GM18907 (cell line): Measurements from ENCODE around the gene SFT2D2.
A peak's percentile ranks its signal among the peaks of the same experiment; 100 is the strongest.

Source experiments
- ATAC-seq: cut with Tn5 transposase; IDR thresholded peaks from one replicate; pipeline ENCODE4 v1.9.1; 2021; ENCODE audit warnings: mild to moderate bottlenecking, moderate library complexity; ENCODE audit not compliant: unreplicated experiment

SFT2D2 gene

DNA sequence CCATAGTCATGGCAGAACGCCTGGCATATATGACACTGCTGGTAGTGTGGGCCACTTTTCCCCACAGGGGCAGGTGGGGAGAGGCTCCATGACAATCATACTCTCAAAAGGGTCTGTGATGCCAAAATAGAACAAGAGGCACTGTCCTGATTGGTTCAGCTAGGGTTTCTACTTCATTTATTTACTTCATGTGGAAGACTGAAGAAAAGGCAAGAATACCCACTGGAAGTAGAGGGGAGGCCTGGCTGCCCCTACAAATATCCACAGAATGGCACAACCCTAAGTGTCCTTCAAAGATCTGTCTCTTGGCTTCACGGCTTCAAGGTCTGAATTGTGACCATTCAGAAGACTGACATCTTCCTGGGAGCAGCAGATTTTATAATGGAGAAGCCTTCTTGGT lies 4.5 kb upstream of the SFT2D2 start:
- no peak for ATAC-seq

GRCh38 chr1:168223261-168223660 lies 2.5 kb upstream of the SFT2D2 start:
- no peak for ATAC-seq

- no peak for ATAC-seq
These were observed 1.9 kb upstream of the SFT2D2 start for GRCh38 chr1:168223681-168224540.

- no peak for ATAC-seq
These were observed 813 bp upstream of the SFT2D2 start for GRCh38 chr1:168224991-168225390.

- ATAC-seq = no peak
These were observed 1.8 kb downstream of the SFT2D2 start for GRCh38 chr1:168227620-168228019.

GRCh38 chr1:168229893-168230292 lies 4.1 kb downstream of the SFT2D2 start:
- ATAC-seq = no peak

- no peak for ATAC-seq
These were observed 4.9 kb downstream of the SFT2D2 start for GRCh38 chr1:168230709-168231108.

DNA sequence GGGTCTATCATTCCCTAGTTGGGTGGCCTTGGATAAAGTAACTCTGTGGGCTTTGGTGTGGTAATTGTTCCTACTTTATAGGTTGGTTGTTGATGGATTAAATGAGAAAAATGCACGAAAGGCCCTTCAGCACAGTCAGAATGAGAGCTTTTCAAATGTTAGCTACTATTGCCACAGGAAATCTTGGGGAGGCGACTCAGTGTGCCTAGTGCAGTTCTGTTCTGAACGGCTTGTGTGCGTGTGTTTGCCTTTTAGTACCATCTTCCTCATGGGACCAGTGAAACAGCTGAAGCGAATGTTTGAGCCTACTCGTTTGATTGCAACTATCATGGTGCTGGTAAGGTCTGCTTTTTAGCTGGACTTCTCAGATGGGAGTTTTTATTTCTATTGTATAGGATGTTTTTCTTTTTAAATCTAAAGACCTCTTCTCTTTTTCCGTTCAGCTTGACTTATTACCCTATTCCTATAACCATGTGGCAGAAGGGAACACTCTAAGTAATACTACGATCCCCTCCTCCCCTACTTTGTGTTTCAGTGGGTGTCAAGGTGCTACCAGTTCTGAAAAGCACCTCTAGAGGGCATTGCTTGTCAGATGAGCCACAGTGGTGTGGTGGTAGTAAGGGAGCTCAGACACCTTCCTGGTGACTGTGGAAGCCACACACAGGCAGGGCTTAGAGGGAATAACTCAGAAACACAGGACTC lies 9.2 kb downstream of the SFT2D2 start:
- peak; percentile 75 for ATAC-seq

GRCh38 chr1:168235548-168235885 lies 9.7 kb downstream of the SFT2D2 start:
- ATAC-seq = no peak

- no peak for ATAC-seq
These were observed 10.1 kb downstream of the SFT2D2 start for GRCh38 chr1:168235937-168236336.

DNA sequence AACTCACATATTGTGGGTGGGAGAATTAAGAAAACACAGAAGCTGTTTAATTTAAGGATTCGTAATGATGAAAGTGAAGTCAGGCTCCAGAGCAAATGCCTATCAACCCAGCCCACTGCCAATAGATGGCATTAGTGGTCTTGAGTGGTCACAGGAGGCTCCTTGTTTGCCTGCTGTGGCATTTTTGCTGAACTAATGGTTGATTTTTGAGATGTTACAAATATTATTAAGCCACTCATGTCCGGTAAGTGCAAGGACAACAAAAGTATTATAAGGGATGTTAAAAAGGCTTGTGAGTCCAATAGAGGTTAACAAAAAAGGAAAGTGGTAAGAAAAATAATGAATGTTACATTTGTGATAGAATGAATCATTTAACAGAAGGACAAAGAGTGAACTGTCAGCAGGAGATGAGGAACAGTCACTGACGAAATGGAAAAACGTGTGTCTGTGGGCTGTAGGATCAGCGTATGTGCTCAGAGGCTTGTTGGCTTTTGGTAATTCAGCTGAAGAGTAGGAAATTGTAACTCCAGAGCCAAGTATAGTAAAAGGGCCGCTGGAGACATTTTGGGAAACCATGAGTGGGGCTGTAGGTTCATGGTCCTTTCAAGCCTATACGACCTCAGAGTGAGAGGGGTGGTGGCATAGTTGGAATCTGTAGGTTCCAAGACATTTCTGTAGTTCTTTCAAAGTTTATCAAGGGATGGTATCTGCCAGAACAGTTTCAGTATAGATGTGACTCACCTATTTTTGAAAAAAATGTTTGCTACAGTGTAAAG lies 11.2 kb downstream of the SFT2D2 start:
- ATAC-seq = no peak

DNA sequence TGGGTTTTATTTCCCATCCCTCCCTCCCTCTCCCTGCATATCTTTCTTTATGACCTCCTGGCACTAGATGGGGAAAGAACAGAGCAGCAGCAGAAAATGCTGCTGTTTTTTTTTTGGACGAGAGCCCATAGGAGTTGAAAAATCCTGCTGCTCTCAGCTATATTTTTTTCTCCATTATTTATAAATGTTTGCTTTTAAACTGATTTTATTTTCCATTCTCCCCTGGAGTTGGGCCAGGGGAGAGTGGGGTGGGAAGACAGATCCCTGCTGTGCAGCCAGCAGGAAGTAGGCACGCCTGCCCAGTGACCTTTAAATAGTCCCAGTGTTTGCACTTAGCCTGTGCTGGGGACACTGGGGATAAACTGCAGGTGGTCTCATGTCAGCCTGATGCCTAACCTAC lies 17.4 kb downstream of the SFT2D2 start:
- no peak for ATAC-seq

- ATAC-seq = no peak
These were observed 17.9 kb downstream of the SFT2D2 start for GRCh38 chr1:168243636-168244212.

DNA sequence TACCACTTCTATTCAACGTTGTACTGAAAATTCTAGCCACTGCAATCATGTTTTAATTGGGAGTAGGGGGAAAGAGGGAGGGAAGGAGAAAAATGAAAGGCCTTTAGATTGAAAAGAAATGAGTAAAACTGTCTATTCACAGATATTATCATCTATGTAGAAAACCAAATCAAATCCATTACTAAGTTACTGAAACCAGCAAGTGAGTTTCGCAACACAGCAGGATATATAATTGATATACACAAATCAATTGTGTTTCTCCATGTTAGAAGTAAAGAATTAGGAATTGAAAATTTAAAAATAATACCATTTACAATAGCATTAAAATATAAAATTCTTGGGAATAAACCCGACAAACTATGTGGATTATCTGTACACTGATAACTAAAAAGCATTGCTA lies 19.2 kb downstream of the SFT2D2 start:
- no peak for ATAC-seq

DNA sequence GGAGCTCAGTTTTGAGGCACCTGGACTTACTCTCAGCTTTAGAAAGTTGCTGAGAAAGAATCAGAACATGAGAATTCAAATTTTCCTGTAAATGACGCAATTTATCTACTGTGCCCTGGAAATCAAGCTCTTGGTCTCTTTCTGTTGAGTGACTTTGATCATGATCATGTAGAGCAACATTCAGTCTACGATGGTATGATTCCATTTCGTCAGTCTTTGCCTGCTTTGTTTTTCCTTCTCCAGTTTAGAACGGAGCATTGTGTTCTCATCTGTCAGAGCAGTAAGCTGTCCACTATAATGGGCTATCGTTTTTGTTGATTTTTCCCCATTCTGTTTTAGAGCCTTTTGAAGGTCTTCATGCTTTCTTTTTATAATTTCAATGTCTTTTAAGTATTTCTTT lies 20.7 kb downstream of the SFT2D2 start:
- ATAC-seq = no peak

DNA sequence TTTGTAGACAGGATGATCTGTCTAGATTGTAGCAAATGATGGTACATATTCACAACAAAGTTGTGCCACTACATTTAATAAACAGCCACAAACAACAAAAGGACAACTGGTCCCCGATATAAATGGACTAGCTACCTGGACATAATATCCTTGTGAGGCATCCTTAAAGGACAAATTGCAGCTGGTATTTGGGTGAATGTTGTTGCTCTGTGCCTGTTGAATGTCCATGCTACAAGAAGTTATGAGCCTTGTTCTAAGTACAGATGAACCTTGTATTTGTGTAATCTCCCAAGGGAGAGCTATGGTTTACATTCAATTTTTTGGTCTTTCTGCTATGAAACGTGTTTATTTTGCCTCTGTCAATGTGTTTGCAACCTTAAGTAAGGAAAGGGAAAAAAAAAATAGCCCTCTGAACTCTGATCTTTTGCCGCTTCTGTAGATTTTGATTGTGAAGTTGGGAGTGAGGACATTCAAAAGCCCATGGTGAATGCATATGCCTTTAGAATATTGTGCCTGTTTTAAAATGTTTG lies 26.5 kb downstream of the SFT2D2 start:
- ATAC-seq = no peak

DNA sequence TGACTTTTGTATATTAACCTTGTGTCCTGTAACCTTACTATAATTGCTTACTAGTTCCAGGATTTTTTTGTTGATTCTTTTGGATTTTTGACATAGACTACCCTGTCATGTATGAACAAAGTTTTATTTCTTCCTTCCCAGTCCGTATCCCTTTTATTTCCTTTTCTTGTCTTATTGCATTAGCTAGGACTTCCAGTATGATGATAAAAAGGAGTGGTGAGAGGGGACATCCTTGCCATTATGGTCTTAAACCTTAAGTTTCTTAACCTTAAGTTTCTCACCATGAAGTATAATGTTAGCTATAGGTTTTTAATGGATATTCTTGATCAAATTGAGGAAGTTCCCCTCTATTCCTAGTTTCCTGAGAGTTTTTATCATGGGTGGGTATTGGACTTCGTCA lies 30.4 kb downstream of the SFT2D2 start:
- no peak for ATAC-seq

DNA sequence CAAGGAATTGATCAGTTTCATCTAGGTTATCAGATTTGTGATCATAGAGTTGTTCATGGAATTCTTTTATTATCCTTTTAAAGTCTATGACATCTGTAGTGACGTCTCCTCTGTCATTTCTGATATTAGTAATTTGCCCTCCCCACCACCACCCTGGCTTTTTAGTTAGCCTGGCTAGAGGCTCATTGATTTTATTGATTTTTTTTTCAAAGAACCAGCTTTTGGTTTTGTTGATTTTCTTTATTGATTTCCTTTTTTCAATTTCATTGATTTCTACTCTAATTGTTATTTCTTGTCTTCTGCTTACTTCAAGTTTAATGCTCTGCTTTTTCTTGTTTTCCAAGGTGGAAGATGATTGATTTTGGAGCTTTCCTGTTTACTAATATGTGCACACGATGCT lies 31.6 kb downstream of the SFT2D2 start:
- ATAC-seq = no peak

GRCh38 chr1:168259567-168259966 lies 33.8 kb downstream of the SFT2D2 start:
- no peak for ATAC-seq

GRCh38 chr1:168260393-168260792 lies 34.6 kb downstream of the SFT2D2 start:
- ATAC-seq = no peak

DNA sequence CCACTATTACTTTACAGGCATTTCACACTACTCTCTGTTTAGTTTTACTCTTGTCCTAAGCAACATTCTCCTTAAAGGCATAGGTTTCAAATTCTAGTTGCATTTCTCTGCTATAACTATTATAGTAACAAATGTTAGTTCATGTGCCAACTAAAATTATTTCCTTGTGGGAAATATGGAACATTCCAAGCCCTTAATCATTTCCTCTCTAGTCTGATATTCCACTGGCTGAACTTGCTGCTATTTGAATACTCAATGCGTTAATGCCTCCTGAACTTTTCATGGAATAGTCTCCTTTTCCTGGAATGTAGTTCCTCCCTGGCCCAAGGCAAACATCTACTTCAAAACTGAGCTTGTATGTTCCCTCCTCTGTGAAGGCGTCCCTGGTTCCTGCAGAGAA lies 35.6 kb downstream of the SFT2D2 start:
- no peak for ATAC-seq
